HepG2 (cell line): ENCODE results near the gene CHAF1A. TPM values are rescaled to one million over a fixed set of nuclear protein-coding genes. Genes with fewer than 3 reads are reported as not detected.

Experiments
- HOXA5 ChIP-seq: sonication (generic); formaldehyde crosslinking; IDR thresholded peaks from 2 replicates; pipeline ENCODE4 v1.4.0; 2020; ENCODE audit warnings: missing genetic modification reagents
- ISX ChIP-seq: sonication (generic); formaldehyde crosslinking; conservative IDR thresholded peaks from 2 replicates; pipeline ENCODE4 v1.5.0; 2020; ENCODE audit warnings: missing genetic modification reagents
- MAFK ChIP-seq, 2 experiments: IDR thresholded peaks in 1 of 2; conservative IDR thresholded peaks in 1 of 2; 2 replicates each; pipeline ENCODE4 v1.6.1; 2011; ENCODE audit warnings: improper control_type of control experiment in 2 of 2, low read length in 2 of 2
- MEIS2 ChIP-seq: sonication (generic); formaldehyde crosslinking; IDR thresholded peaks from 2 replicates; pipeline ENCODE4 v1.9.0; 2021; ENCODE audit warnings: mild to moderate bottlenecking, missing genetic modification reagents
- NPAS2 ChIP-seq: sonication (generic); formaldehyde crosslinking; IDR thresholded peaks from 2 replicates; pipeline ENCODE4 v1.8.0; 2022; ENCODE audit warnings: mild to moderate bottlenecking, missing genetic modification reagents, borderline replicate concordance
- PCBP1 ChIP-seq: fragments of 200-400 bp; formaldehyde crosslinking; IDR thresholded peaks from 2 replicates; pipeline ENCODE4 v1.6.1; 2017; ENCODE audit warnings: mild to moderate bottlenecking, low read depth, low read length, borderline replicate concordance
- PRDM15 ChIP-seq: sonication (generic); formaldehyde crosslinking; IDR thresholded peaks from 2 replicates; pipeline ENCODE4 v1.4.0; 2020; ENCODE audit warnings: missing genetic modification reagents
- RBM39 ChIP-seq: fragments of 200-400 bp; formaldehyde crosslinking; IDR thresholded peaks from one replicate; pipeline ENCODE4 v1.6.1; 2018; ENCODE audit warnings: antibody characterized with exemption, mild to moderate bottlenecking, low read depth, low read length; ENCODE audit not compliant: poor library complexity, severe bottlenecking
- SRF ChIP-seq: IDR thresholded peaks from 2 replicates; pipeline ENCODE4 v1.6.1; 2011; ENCODE audit warnings: mild to moderate bottlenecking, low read depth, low read length, moderate library complexity
- SRY ChIP-seq: sonication (generic); formaldehyde crosslinking; IDR thresholded peaks from 2 replicates; pipeline ENCODE4 v1.8.0; 2022; ENCODE audit warnings: mild to moderate bottlenecking, missing genetic modification reagents
- TBL1XR1 ChIP-seq: fragments of 150-350 bp; IDR thresholded peaks from 2 replicates; pipeline ENCODE4 v1.6.1; 2014; ENCODE audit warnings: borderline replicate concordance, low read length; ENCODE audit not compliant: partially characterized antibody
- TCF12 ChIP-seq, 2 experiments: fragments of 450-650 bp in 1 of 2; sonication (generic) in 1 of 2; formaldehyde crosslinking in 1 of 2; IDR thresholded peaks; 2 replicates each; pipeline versions ENCODE4 v1.6.1 to v1.8.0; 2017 to 2022; ENCODE audit warnings: antibody characterized with exemption in 1 of 2, mild to moderate bottlenecking in 1 of 2, missing genetic modification reagents in 1 of 2, moderate library complexity in 1 of 2
- ZBTB20 ChIP-seq: sonication (generic); formaldehyde crosslinking; IDR thresholded peaks from 2 replicates; pipeline ENCODE4 v1.8.1; 2023; ENCODE audit warnings: missing genetic modification reagents, low read depth, mild to moderate bottlenecking, borderline replicate concordance
- ZKSCAN8 ChIP-seq: IDR thresholded peaks from 2 replicates; pipeline ENCODE4 v1.6.1; 2016; ENCODE audit warnings: borderline replicate concordance, missing genetic modification reagents, missing compliant biosample characterization
- ZNF143 ChIP-seq: sonication (generic); formaldehyde crosslinking; IDR thresholded peaks from 2 replicates; pipeline ENCODE4 v1.4.0; 2020; ENCODE audit warnings: missing genetic modification reagents
- ZNF280D ChIP-seq: sonication (generic); formaldehyde crosslinking; IDR thresholded peaks from 2 replicates; pipeline ENCODE4 v1.5.1; 2020; ENCODE audit warnings: mild to moderate bottlenecking, missing genetic modification reagents
- ZNF335 ChIP-seq: sonication (generic); formaldehyde crosslinking; IDR thresholded peaks from 2 replicates; pipeline ENCODE4 v1.4.0; 2020; ENCODE audit warnings: missing genetic modification reagents
- ZNF430 ChIP-seq: sonication (generic); formaldehyde crosslinking; IDR thresholded peaks from 2 replicates; pipeline ENCODE4 v1.9.0; 2021; ENCODE audit warnings: mild to moderate bottlenecking, missing genetic modification reagents
- ZNF737 ChIP-seq: sonication (generic); formaldehyde crosslinking; IDR thresholded peaks from 2 replicates; pipeline ENCODE4 v1.5.0; 2020; ENCODE audit warnings: missing genetic modification reagents, mild to moderate bottlenecking, borderline replicate concordance
- ZNF747 ChIP-seq: sonication (generic); formaldehyde crosslinking; IDR thresholded peaks from 2 replicates; pipeline ENCODE4 v1.8.1; 2023; ENCODE audit warnings: missing genetic modification reagents, mild to moderate bottlenecking, borderline replicate concordance
- ZNF749 ChIP-seq: sonication (generic); formaldehyde crosslinking; IDR thresholded peaks from 2 replicates; pipeline ENCODE4 v1.8.0; 2022; ENCODE audit warnings: mild to moderate bottlenecking, missing genetic modification reagents, moderate library complexity, borderline replicate concordance
- ZNF792 ChIP-seq: IDR thresholded peaks from 2 replicates; pipeline ENCODE4 v1.6.1; 2016
- ZSCAN9 ChIP-seq: IDR thresholded peaks from 2 replicates; pipeline ENCODE4 v1.6.1; 2016; ENCODE audit warnings: borderline replicate concordance
- polyA plus RNA-seq, 8 experiments: library from polyadenylated mRNA; depleted of rRNA in 3 of 8; stranded (reverse) in 7 of 8; unstranded in 1 of 8; fragments of >200 nt; fragmentation: Illumina TruSeq in 4 of 8; extraction: Trizol in 4 of 8; gene quantifications; 2 replicates each; pipeline versions ENCODE4 v1.2.1 to v1.2.3, GENCODE V29; 2011 to 2016; ENCODE audit warnings: low read depth in 4 of 8, missing spikeins in 1 of 8, mixed read lengths in 1 of 8; ENCODE audit not compliant: insufficient read depth in 1 of 8
- total RNA-seq, 5 experiments: library from RNA; depleted of rRNA; stranded (reverse); fragments of >200 nt; fragmentation: Illumina TruSeq; extraction: Trizol; gene quantifications; 2 replicates each; pipeline ENCODE4 v1.2.3, GENCODE V29; 2016; ENCODE audit warnings: low read depth in 1 of 5

CHAF1A gene
- total and polyA plus RNA-seq, 2 of the 13 experiments (the other 11 are each of a cell fraction or from before 2014, with no cell fraction given) = 11.0 to 34.8 TPM

- TF ChIP-seq ZNF280D (CRISPR knock-in tag) (no peak), ZNF335 (CRISPR knock-in tag) (0 out of 2 replicates have a peak, but pooled peaks have one; percentile 43), ISX (no peak), ZKSCAN8 (CRISPR knock-in tag) (peak; percentile 79; the same call in 1 of the 2 replicates), MAFK (conservative IDR thresholded peaks at IDR 0.05 in 1 of 2, IDR thresholded peaks at IDR 0.05 in 1 of 2; ENCODE audit: low read length in 2 of 2) (no peak), ZNF737 (CRISPR knock-in tag) (no peak), PRDM15 (CRISPR knock-in tag) (0 out of 2 replicates have a peak, but pooled peaks have one; percentile 32), MEIS2 (CRISPR knock-in tag) (peak; percentile 72; the same call in 1 of the 2 replicates), NPAS2 (peak; percentile 91; the same call in 1 of the 2 replicates), ZNF792 (CRISPR knock-in tag) (peak; percentile 52; the same call in 1 of the 2 replicates), TBL1XR1 (peak; percentile 46), TCF12 (IDR thresholded peaks at IDR 0.05) (no peak), TCF12 (CRISPR knock-in tag; IDR thresholded peaks at IDR 0.05) (peak; percentile 73; the same call in 1 of the 2 replicates), ZBTB20 (CRISPR knock-in tag) (no peak), ZNF749 (CRISPR knock-in tag) (peak; percentile 23; the same call in 1 of the 2 replicates), ZNF747 (no peak), ZNF143 (CRISPR knock-in tag) (no peak), ZSCAN9 (CRISPR knock-in tag) (peak; percentile 98), HOXA5 (CRISPR knock-in tag) (peak; percentile 63; the same call in 1 of the 2 replicates), ZNF430 (CRISPR knock-in tag) (peak; percentile 78; the same call in 1 of the 2 replicates), RBM39 (no peak), SRF (no peak), SRY (CRISPR knock-in tag) (no peak), PCBP1 (no peak)
Measured at GRCh38 chr19:4390567-4391305, 11.7 kb upstream of the CHAF1A start (continued).
